Pancreas (tissue), 10 donors: ENCODE results near the gene ID2. TPM values are rescaled to one million over a fixed set of nuclear protein-coding genes. Genes with fewer than 3 reads are reported as not detected.

ENCODE experiments used
- ATAC-seq, 4 donors: fragments of 200-7000 bp; cut with Tn5 transposase; one replicate each; pipeline versions ENCODE4 v1.8.0 to v1.9.1; 2020; ENCODE audit warnings: mild to moderate bottlenecking in 4 of 4, moderate library complexity in 4 of 4
- DNase-seq, 6 donors: peaks; one replicate each; pipeline ENCODE4 v3.0.0-alpha.2; 2020
- FAIRE-seq: peaks from 2 replicates; lab custom pipeline; 2012; peaks lifted over from hg19 to GRCh38; lab: Jason Lieb, UNC
- H3K27ac ChIP-seq, 4 donors: fragments of 200-600 bp; sonication (generic); 1 replicate in 3 of 4; 2 replicates in 1 of 4; pipeline versions ENCODE4 v1.5.0 to v1.8.0; 2020
- H3K27me3 ChIP-seq, 4 donors: fragments of 200-600 bp; one replicate each; pipeline ENCODE4 v1.8.0; 2021
- H3K36me3 ChIP-seq, 3 donors: fragments of 200-600 bp; sonication (generic) in 1 of 3; one replicate each; pipeline versions ENCODE4 v1.5.0 to v1.8.0; 2020 to 2021
- H3K4me1 ChIP-seq, 3 donors: fragments of 200-600 bp; one replicate each; pipeline ENCODE4 v1.8.0; 2021
- H3K4me3 ChIP-seq, 4 donors: fragments of 200-600 bp; sonication (generic) in 2 of 4; one replicate each; pipeline versions ENCODE4 v1.5.0 to v1.8.0; 2020 to 2021
- H3K9me3 ChIP-seq, 4 donors: fragments of 200-600 bp; one replicate each; pipeline ENCODE4 v1.8.0; 2021
- CTCF ChIP-seq, 4 donors: fragments of 200-600 bp; sonication (generic) in 3 of 4; IDR thresholded peaks; one replicate each; pipeline versions ENCODE4 v1.5.0 to v1.8.0; 2021; ENCODE audit warnings: antibody characterized with exemption in 4 of 4
- WGBS, 2 donors: extraction: QIAGEN DNeasy Blood & Tissue Kit; methylation state at CpG; one replicate each; pipeline ENCODE4 v1.1.7; 2013; 5-methylcytosine and 5-hydroxymethylcytosine counted together
- intact Hi-C, 3 donors: fragments of 100-400 bp; cut with DNase I; formaldehyde crosslinking; loops; one replicate each; pipeline versions ENCODE4 v1.11.1 to v1.14.2; 2022
- polyA plus RNA-seq, 2 donors: library from polyadenylated mRNA; stranded (reverse); fragments of 200-250 nt; gene quantifications; one replicate each; pipeline ENCODE4 v1.2.3, GENCODE V29; 2013
- total RNA-seq, 6 donors: library from RNA; stranded (reverse); fragmentation: NEBNext Ultra II Directional in 4 of 6; extraction: Animal tissue kit (Norgen Biotek cat#: 25700) in 4 of 6; gene quantifications; one replicate each; pipeline versions ENCODE4 v1.2.1 to v1.2.4, GENCODE V29; 2021 to 2023
- donor health status: healthy with polysubstance abuse.
- donor health status: DM: no; HTN: no; CAD: no; lungs with moderate emphysema.
- donor health status: DM: no; HTN: no; CAD: no.
- donor health status: control.
- donor health status: control.
- donor health status: Bipolar disorder and iron deficiency.
- donor health status: DM: yes; HTN: yes; CAD: no.
- donor health status: DM: no; HTN: no; CAD: no.
- donor health status: DM: no; HTN: no; CAD: no.
- donor health status: DM: yes; HTN: yes; CAD: no.

Gene ID2
- total and polyA plus RNA-seq, 8 donors = 19.3 to 135 (median 30.1) TPM

GRCh38 chr2:8634466-8635172, 47.2 kb upstream of the ID2 start:
- no peaks in the 10 kb centered on the region for H3K9me3 ChIP-seq
- ATAC-seq (no peak), FAIRE-seq (no peak), DNase-seq (no peak)
- 84 to 90% methylated on average over 14 of the region's 14 CpGs for WGBS, 2 donors
- no peak for TF ChIP-seq CTCF (IDR thresholded peaks at IDR 0.05)
- H3K36me3 ChIP-seq = no peaks in the 10 kb centered on the region
- intact Hi-C loops = no loop called here
- H3K27ac ChIP-seq = no peak overlapping the region
- H3K4me1 ChIP-seq = peaks cover 0 to 3% (median 0%) of the 10 kb centered on the region in 3 donors
- H3K4me3 ChIP-seq = no peak overlapping the region
- no peaks in the 10 kb centered on the region for H3K27me3 ChIP-seq

- Histone ChIP-seq H3K9me3 (no peaks in the 10 kb centered on the region), H3K27me3 (no peaks in the 10 kb centered on the region), H3K27ac (no peak overlapping the region), H3K36me3 (no peaks in the 10 kb centered on the region), H3K4me3 (no peak overlapping the region), H3K4me1 (peaks cover 0 to 3% (median 0%) of the 10 kb centered on the region in 3 donors)
- 82 to 86% methylated on average over 15 of the region's 15 CpGs for WGBS, 2 donors
- peak in 1 of 6 donors; percentile 37 for DNase-seq
- no peak for ATAC-seq
- FAIRE-seq = no peak
- intact Hi-C loops = no loop called here
- TF ChIP-seq CTCF (IDR thresholded peaks at IDR 0.05) = no peak
Measured at GRCh38 chr2:8636041-8636491, 45.8 kb upstream of the ID2 start.

- intact Hi-C loops = no loop called here
- Histone ChIP-seq H3K36me3 (no peaks in the 10 kb centered on the region), H3K27me3 (no peaks in the 10 kb centered on the region), H3K4me1 (peaks cover 0 to 3% (median 0%) of the 10 kb centered on the region in 3 donors), H3K9me3 (no peaks in the 10 kb centered on the region), H3K27ac (no peak overlapping the region), H3K4me3 (no peak overlapping the region)
- DNase-seq (no peak), FAIRE-seq (no peak), ATAC-seq (peak in 1 of 4 donors; percentile 29)
- 70 to 71% methylated on average over 16 of the region's 16 CpGs for WGBS, 2 donors
- no peak for TF ChIP-seq CTCF (IDR thresholded peaks at IDR 0.05)
Measured at GRCh38 chr2:8636721-8637636, 44.9 kb upstream of the ID2 start.

- FAIRE-seq = no peak
- H3K9me3 ChIP-seq = no peaks in the 10 kb centered on the region
- H3K4me3 ChIP-seq = no peak overlapping the region
- no peaks in the 10 kb centered on the region for H3K36me3 ChIP-seq
- H3K27me3 ChIP-seq = no peaks in the 10 kb centered on the region
- peaks cover 0 to 3% (median 0%) of the 10 kb centered on the region in 3 donors for H3K4me1 ChIP-seq
- intact Hi-C loops = no loop called here
- no peak for DNase-seq
- 81 to 88% methylated on average over 12 of the region's 12 CpGs for WGBS, 2 donors
- no peak for TF ChIP-seq CTCF (IDR thresholded peaks at IDR 0.05)
- ATAC-seq = no peak
- no peak overlapping the region for H3K27ac ChIP-seq
Measured at GRCh38 chr2:8638327-8638726, 43.5 kb upstream of the ID2 start.
